ENCODE measurements around the gene TRPC4AP.

The TRPC4AP gene

DNA sequence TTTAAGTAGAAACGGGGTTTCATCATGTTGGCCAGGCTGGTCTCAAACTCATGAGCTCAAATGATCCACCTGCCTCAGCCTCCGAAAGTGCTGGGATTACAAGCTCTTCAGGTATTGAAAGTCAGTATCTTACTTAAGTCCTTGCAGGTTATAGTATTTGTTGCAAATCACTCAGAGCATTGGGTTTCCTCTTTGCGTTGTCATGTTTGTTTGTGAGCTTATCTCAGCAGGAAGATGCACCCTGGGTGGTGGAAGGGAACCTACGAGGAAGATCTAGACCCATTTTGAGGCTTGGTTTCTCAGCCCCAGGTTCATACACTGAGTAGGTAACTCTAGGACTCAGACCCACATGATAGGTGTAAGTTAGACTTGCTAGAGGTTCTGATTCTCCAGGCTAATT is 118.4 kb downstream of the TRPC4AP start:
- no peak for DNase-seq

DNA sequence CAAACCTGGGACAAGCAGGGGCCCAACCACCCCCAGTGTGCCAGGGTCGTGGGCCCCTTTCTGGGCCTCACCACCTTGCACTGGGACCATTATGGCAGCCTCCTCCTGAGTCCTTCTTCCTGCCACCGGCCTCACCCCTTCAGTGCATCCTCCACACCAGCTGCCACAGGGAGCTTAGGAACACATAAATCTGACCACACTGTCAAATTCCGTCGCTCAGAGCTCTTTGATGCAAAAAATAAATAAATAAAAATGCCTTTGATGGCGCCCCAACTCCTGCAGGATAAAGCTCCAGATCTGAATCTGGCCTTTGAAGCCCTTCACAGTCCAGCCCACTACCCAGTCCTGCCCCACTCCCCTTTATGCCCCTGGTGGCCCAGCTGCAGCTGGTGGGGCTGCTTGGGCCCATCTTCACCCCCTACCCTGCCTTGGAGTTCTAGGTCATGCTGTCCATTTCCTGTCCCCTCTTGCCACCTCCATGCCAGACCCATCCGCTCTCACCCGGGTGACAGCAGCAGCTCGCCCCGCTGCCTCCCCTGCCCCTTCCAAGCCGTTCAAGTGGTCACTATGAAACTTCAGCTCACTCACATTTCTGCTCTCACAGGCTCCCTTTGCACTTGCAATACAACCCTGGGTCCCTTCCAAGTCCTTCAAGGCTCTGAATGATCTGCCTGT is 120.9 kb downstream of the TRPC4AP start:
- peak in 1 of 56 donors; percentile 44 for DNase-seq

DNA sequence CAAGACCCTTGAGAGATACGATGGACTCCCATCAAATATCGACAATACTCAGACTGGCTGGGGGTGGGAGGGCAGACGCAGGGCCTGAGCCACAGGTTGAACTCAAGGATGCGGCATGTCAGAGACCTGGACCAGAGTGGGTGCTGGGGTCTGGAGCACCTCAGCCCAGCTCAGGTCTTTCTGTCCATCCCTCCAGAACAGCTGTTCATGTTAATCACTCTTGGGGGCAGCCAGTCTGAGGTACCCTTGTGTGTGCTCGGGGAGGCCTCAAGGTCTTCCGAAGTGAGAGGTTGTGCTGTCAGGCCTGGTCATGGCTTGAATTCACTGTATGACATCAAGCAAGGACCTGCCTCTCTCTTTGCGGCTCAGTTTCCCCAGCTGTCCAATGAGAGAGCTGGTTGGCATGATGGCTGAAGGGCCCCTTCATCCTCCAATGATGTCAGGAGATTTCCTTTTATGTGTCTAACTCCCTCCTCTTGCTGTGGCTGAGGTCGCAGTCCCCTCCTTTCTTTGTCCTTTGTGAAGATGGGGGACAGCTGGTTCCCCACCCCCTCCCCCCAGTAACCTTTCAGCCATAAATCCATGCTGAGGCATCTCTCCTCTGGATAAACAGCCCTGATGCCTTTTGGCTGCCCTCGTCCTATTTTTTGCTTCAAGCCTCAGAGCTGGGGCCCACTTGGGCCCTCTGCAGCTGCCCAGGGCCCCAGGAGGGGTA is 121.6 kb downstream of the TRPC4AP start:
- DNase-seq, result peak in 7 of 56 donors; percentile 16 to 57 (median 40)

DNA sequence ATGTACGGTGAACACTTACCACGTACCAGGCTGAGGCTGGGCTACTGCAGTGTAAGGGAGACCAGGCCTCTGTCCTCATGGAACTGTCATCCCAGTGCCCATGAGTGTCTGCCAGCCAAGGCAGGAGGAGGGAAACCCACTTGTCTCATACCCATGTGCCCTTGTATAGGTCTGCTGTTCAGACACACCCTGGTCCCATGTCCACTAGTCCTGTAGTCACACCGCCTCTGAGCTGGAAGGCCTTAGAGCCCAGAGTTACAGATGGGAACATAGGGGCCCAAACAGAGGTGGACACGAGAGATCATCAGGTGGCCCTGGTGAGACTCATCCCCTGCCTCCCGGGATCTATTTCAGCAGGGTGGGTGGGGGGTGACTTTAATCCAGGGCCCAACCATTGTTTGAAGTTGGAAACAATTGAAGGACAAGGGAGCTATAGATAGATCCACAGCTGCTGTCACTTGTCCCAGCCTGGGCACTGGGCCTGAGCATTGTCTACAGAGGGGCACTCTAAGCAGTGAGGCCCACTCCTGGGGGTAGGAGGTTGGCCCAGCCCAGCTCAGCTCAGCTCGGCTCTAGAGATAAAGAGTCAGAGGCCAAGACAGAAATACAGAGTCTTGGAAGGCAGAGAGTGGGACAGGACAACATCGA is 122.3 kb downstream of the TRPC4AP start:
- peak in 47 of 56 donors; percentile 14 to 89 (median 65) for DNase-seq

DNA sequence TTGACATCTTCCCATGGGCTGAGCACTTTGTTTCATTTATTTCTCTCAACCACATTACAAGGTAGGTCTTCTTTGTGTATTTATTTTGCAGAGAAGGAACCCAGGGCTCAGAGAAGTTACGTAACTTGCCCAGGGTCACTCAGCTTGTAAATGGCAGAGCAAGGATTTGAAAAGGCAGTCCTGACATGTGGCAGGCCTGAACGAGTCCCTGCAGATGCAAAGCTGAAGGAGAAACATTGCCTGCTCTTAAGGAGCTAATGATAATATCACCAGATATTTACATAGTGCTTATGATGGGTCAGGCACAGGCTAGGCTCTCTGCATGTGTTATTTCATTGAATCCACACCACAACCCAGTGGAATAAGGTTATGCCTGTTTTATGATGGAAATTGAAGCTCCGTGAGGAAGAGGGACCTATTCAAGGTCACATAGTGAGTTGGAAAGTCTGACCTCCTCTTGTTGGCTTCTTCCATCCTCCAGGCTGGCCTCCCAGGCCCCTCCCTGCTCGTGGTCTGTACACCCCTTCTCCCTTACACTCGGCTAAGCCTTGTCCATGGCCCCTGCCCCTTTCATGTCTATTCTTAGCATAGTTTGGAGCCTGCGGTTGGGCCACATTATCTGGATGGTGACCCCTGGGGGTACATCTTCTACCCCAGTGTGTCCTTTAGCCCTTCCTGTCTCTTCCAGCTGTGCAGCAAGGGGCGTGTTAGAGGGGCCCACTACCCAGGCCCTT is 124.4 kb downstream of the TRPC4AP start:
- no peak for DNase-seq

DNA sequence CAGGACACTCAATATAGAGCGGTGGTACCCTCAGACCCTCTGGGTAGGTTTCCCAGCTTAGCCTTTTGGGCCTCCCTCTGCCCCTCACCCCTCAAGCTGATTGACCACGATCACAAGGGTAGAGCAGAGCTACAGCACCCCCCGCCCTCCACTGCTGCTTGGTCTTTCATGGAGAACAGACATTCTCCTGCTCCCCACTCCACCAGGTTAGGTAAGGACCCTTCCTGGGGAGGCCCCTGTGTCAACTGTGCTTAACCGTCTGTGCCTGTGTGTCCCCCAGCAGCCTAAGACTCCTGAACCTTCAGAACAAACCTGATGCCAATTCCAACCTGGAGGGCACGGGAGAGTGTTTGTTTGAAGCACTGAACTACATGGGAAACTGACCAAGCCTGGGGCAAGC is 125.2 kb downstream of the TRPC4AP start:
- no peak for DNase-seq

DNA sequence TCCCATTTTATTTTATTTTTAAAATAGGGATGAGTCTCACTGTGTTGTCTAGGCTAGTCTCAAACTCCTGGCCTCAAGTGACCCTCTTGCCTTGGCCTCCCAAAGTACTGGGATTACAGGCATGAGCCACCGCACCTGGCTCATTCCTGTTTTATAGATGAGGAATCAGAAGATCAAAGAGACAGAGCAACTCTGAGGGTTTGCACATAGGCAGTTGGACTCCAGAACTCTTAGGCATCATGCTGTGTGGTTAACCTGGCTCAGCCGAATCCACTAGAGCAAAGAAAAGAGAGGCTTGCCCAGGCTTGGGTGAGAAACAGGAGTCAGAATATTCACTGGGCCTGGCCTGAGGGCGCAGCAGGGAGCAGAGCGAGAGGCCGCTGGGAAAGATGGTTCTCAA is 127.6 kb downstream of the TRPC4AP start:
- no peak for DNase-seq

DNA sequence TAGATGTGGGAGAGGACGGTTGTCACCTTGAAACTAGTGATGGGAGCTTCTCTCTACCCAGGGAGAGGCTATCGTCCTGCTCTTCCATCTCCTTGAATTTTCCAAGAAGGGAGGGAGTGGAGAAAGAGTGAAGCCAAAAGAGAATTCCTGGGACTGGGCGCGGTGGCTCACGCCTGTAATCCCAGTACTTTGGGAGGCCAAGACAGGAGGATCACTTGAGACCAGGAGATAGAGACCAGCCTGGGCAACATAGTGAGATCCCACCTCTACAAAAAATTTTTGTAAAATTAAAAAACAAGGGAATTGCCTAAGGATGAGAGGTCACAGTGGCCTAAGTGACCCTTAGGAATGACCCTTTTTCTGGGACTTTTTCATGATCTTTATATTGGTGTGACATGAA is 128.1 kb downstream of the TRPC4AP start:
- DNase-seq, result no peak

DNA sequence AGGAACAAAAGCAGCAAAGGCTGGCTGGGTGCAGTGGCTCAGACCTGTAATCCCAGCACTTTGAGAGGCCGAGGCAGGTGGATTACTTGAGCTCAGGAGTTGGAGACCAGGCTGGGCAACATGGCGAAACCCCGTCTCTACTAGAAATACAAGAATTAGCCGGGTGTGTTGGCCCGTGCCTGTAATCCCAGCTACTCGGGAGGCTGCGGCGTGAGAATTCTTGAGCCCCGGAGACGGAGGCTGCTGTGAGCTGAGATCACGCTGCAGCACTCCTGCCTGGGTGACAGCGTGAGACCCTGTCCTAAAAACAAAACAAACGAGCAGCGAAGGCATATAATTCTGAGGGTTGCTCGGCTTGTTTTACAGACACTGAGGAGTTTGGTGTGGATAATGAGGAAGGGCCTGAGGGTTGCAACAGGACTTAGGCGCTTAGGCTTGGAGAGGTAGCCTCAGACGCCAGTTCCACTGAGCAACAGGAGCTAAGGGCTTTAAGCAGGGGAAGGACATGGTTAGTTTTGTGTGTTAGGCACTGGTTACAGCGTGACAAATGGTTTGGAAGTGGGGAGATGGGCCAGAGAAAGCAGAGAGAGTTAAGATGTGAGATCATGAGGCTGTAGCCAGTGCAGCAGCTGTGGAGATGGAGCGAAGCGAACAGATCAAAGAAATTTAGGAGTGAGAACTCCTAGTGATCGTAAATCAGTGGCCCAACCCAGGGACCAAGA is 135.7 kb downstream of the TRPC4AP start:
- DNase-seq, result no peak

DNA sequence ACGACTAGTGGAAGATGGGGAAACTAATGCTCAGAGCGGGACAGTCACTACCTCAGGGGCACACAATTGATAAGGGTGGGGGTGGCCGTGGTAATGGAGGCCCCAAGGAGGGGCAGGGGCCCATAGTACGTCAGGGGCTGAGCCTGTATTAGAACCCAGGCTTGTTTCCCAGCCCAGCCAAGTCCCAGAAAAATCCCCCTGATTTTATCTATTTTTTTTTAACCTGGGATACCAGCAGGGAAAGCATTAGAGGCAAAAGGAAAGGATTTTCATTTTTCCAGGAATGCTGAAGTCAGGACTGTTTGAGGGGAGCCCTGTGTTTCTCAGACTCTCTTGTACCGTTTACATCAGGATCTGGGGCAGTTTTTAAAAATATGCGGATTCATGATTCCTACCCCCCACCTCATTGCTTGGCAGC is 136.6 kb downstream of the TRPC4AP start:
- DNase-seq, result no peak

DNA sequence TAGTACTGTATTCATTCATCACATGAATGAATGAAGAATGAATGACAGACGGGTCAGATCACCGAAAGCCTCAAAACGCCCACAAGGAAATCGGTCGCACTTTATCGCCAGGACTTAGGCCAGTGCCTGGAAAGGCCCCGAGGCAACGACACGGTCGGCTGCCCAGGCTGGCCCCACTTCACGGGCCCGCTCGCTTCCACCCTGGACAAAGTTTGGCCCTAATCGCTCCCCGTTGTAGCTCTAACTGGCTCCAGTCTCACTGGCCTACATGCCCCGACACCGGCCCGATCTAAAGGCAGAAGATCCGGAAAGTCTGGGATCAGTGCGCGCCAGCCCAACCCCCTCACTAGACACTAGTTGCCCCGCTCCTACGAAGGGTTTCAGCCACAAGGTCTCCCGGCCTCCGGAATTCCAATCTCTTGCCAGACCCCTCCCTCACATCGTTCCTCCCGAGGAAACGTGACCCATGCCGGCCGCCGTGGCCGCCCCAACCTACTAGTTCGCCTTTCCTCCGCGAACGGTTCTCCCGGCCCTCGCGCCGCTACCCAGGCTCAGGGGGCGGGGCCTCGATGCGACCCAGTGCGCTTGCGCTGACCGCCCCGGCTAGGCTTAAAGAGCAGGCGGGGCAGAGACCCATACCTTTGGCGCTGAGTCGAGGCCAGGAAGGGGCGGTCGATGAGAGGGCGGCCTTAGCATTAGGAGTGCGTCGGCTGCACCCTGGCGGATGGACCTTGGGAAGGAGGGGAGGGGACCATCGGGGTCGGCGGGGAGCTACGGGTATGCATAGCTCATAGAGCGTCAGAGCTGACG is 137.2 kb downstream of the TRPC4AP start, which contains the start of the genes GSS and MYH7B:
GSS (minus strand) TSS at position 576 of the 810 bp plus-strand sequence. CDS start 3,954 bp downstream, outside the sequence.
MYH7B (plus strand) TSS at position 638 of the 810 bp plus-strand sequence. CDS start 22,138 bp downstream, outside the sequence.
- peak; percentile 48 to 97 (median 91) for DNase-seq

DNA sequence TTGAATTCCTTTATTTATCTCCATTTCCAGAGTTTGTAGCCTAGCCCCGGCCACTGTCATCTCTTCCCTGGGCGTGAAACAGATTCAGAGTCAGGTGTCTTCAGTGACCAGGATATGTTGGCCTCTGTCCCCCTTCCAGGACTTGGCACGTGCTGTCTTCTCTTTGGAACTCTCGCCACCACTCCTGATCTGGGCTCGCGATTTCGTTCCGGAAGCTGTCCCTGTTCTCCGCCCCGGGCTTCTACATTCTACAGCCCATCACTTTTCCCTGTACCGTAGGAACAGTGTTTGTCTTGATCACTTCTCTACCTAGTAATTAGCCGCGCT is 137.7 kb downstream of the TRPC4AP start:
- peak in 4 of 56 donors; percentile 24 to 59 (median 44) for DNase-seq

DNA sequence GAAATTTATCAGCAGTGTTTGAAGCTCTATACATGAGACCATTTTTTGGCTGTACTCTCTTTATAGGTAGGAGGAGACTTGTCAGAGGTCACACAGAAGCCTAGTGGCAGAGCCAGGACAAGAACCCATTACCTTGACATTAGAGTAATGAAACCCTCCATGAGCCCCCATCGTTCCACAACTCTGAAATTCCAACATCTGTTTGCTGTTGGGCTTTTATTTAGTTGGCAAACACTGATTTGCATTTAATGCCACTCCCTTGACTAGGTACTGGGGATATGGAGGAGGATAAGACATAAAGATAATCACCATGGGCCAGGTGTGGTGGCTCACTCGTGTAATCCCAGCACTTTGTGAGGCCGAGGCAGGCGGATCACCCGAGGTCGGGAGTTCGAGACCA is 138.6 kb downstream of the TRPC4AP start:
- DNase-seq, result no peak

DNA sequence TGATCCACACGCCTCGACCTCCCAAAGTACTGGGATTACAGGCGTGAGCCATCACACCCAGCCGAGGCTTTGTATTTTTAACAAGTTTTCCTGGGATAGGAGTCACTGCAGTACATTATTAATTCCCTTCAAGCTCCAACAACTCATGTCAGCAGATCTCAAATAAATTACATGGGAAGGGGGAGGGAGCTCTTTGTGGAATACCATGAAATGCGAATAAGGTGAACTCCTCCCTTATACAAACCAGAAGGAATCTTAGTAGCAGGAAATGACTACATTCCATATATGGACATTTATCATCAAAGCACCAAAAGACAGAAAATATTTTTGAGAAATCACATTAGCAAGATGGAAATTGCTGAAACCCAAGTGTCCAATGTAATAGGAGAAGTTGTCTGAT is 139.9 kb downstream of the TRPC4AP start:
- no peak for DNase-seq
